ENCODE results near the gene TMEM271.
"Not testable (repeated sequence)": the region's sequence is repeated elsewhere in the genome, so short reads cannot be mapped to it uniquely, and the experiment has no call there.

The TMEM271 gene

GRCh38 chr4:560061-560460, 16.0 kb downstream of the TMEM271 start:
- Histone ChIP-seq H3K9me3 (ENCODE audit: control insufficient read depth, insufficient read depth, low read length) (no peaks in the 10 kb centered on the region; the same call in 1 of the 2 replicates), H3K27me3 (ENCODE audit: control insufficient read depth, insufficient read depth, low read length) (no peaks in the 10 kb centered on the region), H3K4me1 (ENCODE audit: control insufficient read depth, insufficient read depth, low read length) (no peaks in the 10 kb centered on the region; the same call in 1 of the 2 replicates), H3K4me3 (ENCODE audit: low read length) (no peak overlapping the region), H3K36me3 (ENCODE audit: control insufficient read depth, insufficient read depth, low read length) (no peaks in the 10 kb centered on the region), H3K27ac (ENCODE audit: low read length) (no peak overlapping the region)
- no peak for DNase-seq (ENCODE audit: low read depth, low spot score)
- no CpG with 5 or more reads among the region's 9 CpGs for WGBS (ENCODE audit: insufficient coverage, insufficient read length)

DNA sequence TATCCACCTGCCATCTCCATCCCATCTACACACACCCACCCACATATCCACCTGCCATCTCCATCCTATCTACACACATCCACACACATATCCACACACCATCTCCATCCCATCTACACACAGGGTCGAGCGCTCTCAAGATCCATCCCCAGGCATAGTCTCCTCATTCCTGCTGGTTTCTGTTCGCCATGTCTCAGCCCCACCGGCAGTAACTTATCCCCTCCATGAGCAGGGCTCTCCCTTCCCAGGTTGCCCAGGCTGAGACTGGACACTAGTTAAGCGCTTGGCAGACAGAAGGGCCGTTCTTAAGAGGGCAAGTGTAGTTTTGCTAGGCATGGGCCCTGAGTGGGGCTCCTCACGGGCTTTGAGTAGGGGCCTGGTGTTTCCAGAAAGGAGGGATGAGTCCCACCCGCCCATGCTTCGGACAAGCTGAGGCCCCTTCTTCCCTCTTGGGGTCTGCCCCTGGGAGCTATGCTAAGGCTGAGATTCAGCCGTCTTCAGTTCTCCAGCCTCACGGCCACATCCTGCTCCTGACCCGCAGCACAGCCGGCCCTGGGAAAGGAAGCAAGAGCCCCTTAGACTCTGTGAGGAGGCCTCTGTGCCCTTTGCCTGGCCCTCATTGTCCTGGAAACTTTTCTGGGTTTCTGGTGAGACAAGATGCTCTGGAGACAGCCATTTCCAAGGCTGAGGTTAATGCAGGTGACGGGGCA, 20.4 kb downstream of the TMEM271 start:
- H3K27me3 ChIP-seq (ENCODE audit: control insufficient read depth, insufficient read depth, low read length) = no peaks in the 10 kb centered on the region; the same call in 1 of the 2 replicates
- WGBS (ENCODE audit: insufficient coverage, insufficient read length) = 100% methylated on average over 2 of the region's 14 CpGs
- DNase-seq (ENCODE audit: low read depth, low spot score) = no peak
- no peaks in the 10 kb centered on the region for H3K36me3 ChIP-seq (ENCODE audit: control insufficient read depth, insufficient read depth, low read length)
- no peaks in the 10 kb centered on the region; the same call in 1 of the 2 replicates for H3K9me3 ChIP-seq (ENCODE audit: control insufficient read depth, insufficient read depth, low read length)
- H3K4me3 ChIP-seq (ENCODE audit: low read length) = no peak overlapping the region
- H3K27ac ChIP-seq (ENCODE audit: low read length) = no peak overlapping the region
- no peaks in the 10 kb centered on the region for H3K4me1 ChIP-seq (ENCODE audit: control insufficient read depth, insufficient read depth, low read length)

DNA sequence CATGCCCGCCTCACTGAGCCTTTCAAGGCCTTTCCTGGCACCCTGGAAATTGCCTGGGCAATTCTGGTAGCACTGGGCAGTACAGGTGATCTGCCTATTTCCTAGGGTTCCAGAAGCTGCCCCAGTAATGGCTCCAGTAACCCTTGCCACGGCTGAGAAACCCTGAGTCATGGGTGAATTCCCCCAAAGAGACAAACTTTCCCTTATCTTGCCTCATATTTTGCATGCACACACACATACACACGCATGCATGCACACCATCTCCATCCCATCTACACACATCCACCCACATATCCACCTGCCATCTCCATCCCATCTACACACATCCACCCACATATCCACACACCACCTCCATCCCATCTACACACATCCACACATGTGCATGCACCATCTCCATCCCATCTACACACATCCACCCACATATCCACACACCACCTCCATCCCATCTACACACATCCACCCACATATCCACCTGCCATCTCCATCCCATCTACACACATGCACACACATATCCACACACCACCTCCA, 21.2 kb downstream of the TMEM271 start:
- not testable (repeated sequence) for H3K27me3 ChIP-seq (ENCODE audit: control insufficient read depth, insufficient read depth, low read length); H3K36me3 ChIP-seq (ENCODE audit: control insufficient read depth, insufficient read depth, low read length); H3K27ac ChIP-seq (ENCODE audit: low read length); DNase-seq (ENCODE audit: low read depth, low spot score); H3K4me3 ChIP-seq (ENCODE audit: low read length); H3K4me1 ChIP-seq (ENCODE audit: control insufficient read depth, insufficient read depth, low read length); H3K9me3 ChIP-seq (ENCODE audit: control insufficient read depth, insufficient read depth, low read length)
- WGBS (ENCODE audit: insufficient coverage, insufficient read length) = 100% methylated on average over 1 of the region's 3 CpGs

DNA sequence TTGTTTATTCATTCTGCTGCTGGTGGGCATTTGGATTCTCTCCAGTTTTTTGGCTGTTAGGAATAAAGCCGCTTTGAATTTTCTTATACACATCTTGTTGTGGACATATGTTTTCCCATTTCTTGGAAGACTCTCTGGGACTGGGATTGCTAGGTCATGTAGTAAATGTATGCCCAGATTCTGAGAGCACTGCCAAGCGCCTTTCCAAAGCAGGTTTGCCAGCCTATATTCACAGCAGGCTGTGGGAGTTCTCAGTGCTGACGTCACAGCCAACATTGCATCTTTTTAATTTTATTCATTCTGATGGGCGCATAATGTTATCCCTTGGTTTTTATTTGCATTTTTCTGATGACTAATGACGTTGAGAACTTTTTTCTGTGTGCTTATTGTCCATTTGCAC, 24.1 kb downstream of the TMEM271 start:
- no peak overlapping the region for H3K27ac ChIP-seq (ENCODE audit: low read length)
- H3K9me3 ChIP-seq (ENCODE audit: control insufficient read depth, insufficient read depth, low read length) = no peaks in the 10 kb centered on the region; the same call in 1 of the 2 replicates
- no peaks in the 10 kb centered on the region for H3K36me3 ChIP-seq (ENCODE audit: control insufficient read depth, insufficient read depth, low read length)
- DNase-seq (ENCODE audit: low read depth, low spot score) = no peak
- H3K27me3 ChIP-seq (ENCODE audit: control insufficient read depth, insufficient read depth, low read length) = no peaks in the 10 kb centered on the region; the same call in 1 of the 2 replicates
- no CpG with 5 or more reads among the region's 5 CpGs for WGBS (ENCODE audit: insufficient coverage, insufficient read length)
- H3K4me1 ChIP-seq (ENCODE audit: control insufficient read depth, insufficient read depth, low read length) = no peaks in the 10 kb centered on the region
- H3K4me3 ChIP-seq (ENCODE audit: low read length) = no peak overlapping the region

GRCh38 chr4:550268-550667, 25.8 kb downstream of the TMEM271 start:
- WGBS (ENCODE audit: insufficient coverage, insufficient read length) = no CpG with 5 or more reads among the region's 27 CpGs
- H3K27me3 ChIP-seq (ENCODE audit: control insufficient read depth, insufficient read depth, low read length); H3K4me3 ChIP-seq (ENCODE audit: low read length): not testable (repeated sequence)

GRCh38 chr4:548976-549375, 27.1 kb downstream of the TMEM271 start:
- Histone ChIP-seq H3K27me3 (ENCODE audit: control insufficient read depth, insufficient read depth, low read length) (no peaks in the 10 kb centered on the region), H3K36me3 (ENCODE audit: control insufficient read depth, insufficient read depth, low read length) (no peaks in the 10 kb centered on the region), H3K4me3 (ENCODE audit: low read length) (no peak overlapping the region), H3K9me3 (ENCODE audit: control insufficient read depth, insufficient read depth, low read length) (no peaks in the 10 kb centered on the region), H3K27ac (ENCODE audit: low read length) (no peak overlapping the region), H3K4me1 (ENCODE audit: control insufficient read depth, insufficient read depth, low read length) (no peaks in the 10 kb centered on the region)
- WGBS (ENCODE audit: insufficient coverage, insufficient read length) = 100% methylated on average over 2 of the region's 8 CpGs
- DNase-seq (ENCODE audit: low read depth, low spot score) = no peak

More at GRCh38 chr4:550268-550667, 25.8 kb downstream of the TMEM271 start:
- not testable (repeated sequence) for H3K4me1 ChIP-seq (ENCODE audit: control insufficient read depth, insufficient read depth, low read length); H3K27ac ChIP-seq (ENCODE audit: low read length); DNase-seq (ENCODE audit: low read depth, low spot score); H3K9me3 ChIP-seq (ENCODE audit: control insufficient read depth, insufficient read depth, low read length); H3K36me3 ChIP-seq (ENCODE audit: control insufficient read depth, insufficient read depth, low read length)

DNA sequence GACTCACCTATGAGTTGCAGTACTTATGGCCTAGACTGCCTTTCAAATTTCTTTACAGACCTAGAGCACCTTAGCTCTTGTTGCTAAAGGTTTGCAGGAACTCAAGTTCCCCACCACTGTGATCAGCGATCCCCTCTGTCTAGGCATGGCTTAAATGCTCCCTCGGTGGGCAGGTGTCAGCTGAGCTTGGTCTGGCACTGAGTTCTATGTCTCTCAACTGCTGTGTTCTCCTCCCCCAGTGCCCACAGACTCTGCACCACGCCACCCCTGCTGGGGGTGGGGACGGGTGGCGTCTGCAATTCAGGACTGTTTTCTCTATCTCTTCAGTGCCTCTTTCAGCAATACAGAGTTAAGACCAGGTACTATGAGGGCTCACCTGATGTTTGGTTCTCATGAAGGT, 30.5 kb downstream of the TMEM271 start:
- Histone ChIP-seq H3K4me3 (ENCODE audit: low read length) (no peak overlapping the region), H3K4me1 (ENCODE audit: control insufficient read depth, insufficient read depth, low read length) (no peaks in the 10 kb centered on the region), H3K27me3 (ENCODE audit: control insufficient read depth, insufficient read depth, low read length) (no peaks in the 10 kb centered on the region), H3K36me3 (ENCODE audit: control insufficient read depth, insufficient read depth, low read length) (no peaks in the 10 kb centered on the region), H3K9me3 (ENCODE audit: control insufficient read depth, insufficient read depth, low read length) (no peaks in the 10 kb centered on the region), H3K27ac (ENCODE audit: low read length) (no peak overlapping the region)
- DNase-seq (ENCODE audit: low read depth, low spot score) = no peak
- no CpG with 5 or more reads among the region's 5 CpGs for WGBS (ENCODE audit: insufficient coverage, insufficient read length)

DNA sequence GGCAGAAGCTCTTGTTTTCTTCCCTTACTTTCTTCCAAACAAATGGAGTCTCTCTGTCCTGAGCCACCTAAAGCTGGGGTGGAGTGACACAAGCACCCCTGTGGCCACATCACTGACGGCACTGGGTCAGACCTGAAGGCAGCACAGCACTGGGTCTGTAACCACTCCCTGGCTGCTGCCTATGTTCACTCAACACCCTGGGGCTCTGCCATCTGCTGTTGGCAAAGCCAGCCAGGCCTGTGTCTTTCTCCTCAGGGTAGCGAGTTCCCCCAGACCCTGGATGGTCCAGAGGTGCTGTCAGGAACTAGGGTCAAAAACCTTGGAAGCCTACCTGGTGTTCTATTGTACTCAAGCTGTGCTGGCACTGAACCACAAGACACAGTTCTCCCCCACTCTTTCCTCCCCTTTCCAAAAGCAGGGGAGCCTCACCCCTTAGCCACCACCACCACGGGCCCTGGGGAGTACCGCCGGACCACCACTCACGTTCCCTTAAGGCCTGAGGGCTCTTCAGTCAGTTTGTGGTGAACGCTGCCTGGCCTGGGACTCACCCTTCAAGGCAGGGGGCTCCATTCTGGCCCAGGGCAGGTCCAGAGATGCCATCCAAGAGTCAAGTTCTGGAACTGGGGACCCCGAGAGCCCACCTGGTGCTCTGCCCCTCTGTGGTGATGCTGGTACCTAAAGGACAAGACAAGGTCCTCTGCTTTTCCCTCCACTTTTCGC, 31.5 kb downstream of the TMEM271 start:
- Histone ChIP-seq H3K27me3 (ENCODE audit: control insufficient read depth, insufficient read depth, low read length) (no peaks in the 10 kb centered on the region), H3K4me1 (ENCODE audit: control insufficient read depth, insufficient read depth, low read length) (no peaks in the 10 kb centered on the region), H3K9me3 (ENCODE audit: control insufficient read depth, insufficient read depth, low read length) (no peaks in the 10 kb centered on the region), H3K27ac (ENCODE audit: low read length) (no peak overlapping the region), H3K4me3 (ENCODE audit: low read length) (no peak overlapping the region), H3K36me3 (ENCODE audit: control insufficient read depth, insufficient read depth, low read length) (no peaks in the 10 kb centered on the region)
- no CpG with 5 or more reads among the region's 9 CpGs for WGBS (ENCODE audit: insufficient coverage, insufficient read length)
- DNase-seq (ENCODE audit: low read depth, low spot score) = no peak

DNA sequence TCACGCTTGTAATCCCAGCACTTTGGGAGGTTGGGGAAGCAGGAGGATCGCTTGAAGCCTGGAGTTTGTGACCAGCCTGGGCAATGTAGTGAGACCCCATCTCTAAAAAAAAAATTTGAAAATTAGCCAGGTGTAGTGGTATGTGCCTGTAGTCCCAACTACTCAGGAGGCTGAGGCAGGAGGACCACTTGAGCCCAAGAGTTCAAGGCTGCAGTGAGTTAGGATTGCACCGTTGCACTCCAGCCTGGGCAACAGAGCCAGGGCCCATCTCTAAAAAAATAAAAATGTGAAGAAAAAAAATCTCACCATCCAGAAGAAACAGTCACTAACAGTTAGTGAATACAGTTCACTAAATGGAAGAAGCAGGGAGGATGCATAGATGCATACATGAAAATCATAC, 34.8 kb downstream of the TMEM271 start:
- Histone ChIP-seq H3K36me3 (ENCODE audit: control insufficient read depth, insufficient read depth, low read length) (peaks cover 7% of the 10 kb centered on the region; the same call in 1 of the 2 replicates), H3K27ac (ENCODE audit: low read length) (no peak overlapping the region), H3K27me3 (ENCODE audit: control insufficient read depth, insufficient read depth, low read length) (no peaks in the 10 kb centered on the region), H3K4me1 (ENCODE audit: control insufficient read depth, insufficient read depth, low read length) (no peaks in the 10 kb centered on the region), H3K9me3 (ENCODE audit: control insufficient read depth, insufficient read depth, low read length) (no peaks in the 10 kb centered on the region), H3K4me3 (ENCODE audit: low read length) (no peak overlapping the region)
- no peak for DNase-seq (ENCODE audit: low read depth, low spot score)
- WGBS (ENCODE audit: insufficient coverage, insufficient read length) = no CpG with 5 or more reads among the region's 3 CpGs

DNA sequence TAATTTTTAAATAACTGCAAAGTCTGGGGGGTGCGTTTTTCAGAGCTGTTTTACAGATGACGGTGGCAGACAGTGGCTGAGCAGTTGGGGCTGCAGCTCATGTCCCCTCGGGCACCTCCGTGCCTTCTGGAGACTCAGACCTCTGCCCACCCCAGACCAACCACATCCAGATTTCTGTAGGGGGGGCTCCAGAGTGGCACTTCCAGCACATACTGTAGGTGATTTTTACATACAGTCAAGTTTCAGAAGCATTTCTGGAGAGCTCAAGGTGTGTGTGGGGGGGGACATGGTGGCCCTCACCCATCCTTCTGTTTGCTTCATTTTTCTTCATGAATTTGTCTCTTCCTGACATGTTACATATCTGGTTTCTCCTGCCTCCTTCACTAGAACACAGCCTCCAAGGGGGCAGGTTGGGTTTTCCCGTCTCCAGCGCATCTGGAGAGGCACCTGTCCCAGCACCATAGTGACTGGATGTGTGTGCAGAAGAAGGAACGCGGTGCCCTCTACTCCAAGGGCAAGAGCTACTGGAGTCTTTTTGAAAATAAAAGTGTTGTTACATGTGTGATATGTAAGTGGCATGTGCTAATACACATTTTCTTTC, 37.5 kb downstream of the TMEM271 start:
- H3K4me3 ChIP-seq (ENCODE audit: low read length) = no peak overlapping the region
- no peak for DNase-seq (ENCODE audit: low read depth, low spot score)
- WGBS (ENCODE audit: insufficient coverage, insufficient read length) = no CpG with 5 or more reads among the region's 8 CpGs

More for the DNA sequence above, 37.5 kb downstream of the TMEM271 start:
- Histone ChIP-seq H3K27ac (ENCODE audit: low read length) (no peak overlapping the region), H3K9me3 (ENCODE audit: control insufficient read depth, insufficient read depth, low read length) (no peaks in the 10 kb centered on the region), H3K27me3 (ENCODE audit: control insufficient read depth, insufficient read depth, low read length) (no peaks in the 10 kb centered on the region), H3K4me1 (ENCODE audit: control insufficient read depth, insufficient read depth, low read length) (no peaks in the 10 kb centered on the region), H3K36me3 (ENCODE audit: control insufficient read depth, insufficient read depth, low read length) (peaks cover 7% of the 10 kb centered on the region)

All from iPS DF 6.9 (cell line).